CD14-positive monocyte (primary cell): ENCODE measurements around the gene RBMS3. TPM values are rescaled to one million over a fixed set of nuclear protein-coding genes. Genes with fewer than 3 reads are reported as not detected.

Experiments used
- DNase-seq, 3 donors: peaks; one replicate each; pipeline ENCODE4 v3.0.0-alpha.2; 2011 to 2022
- H2AFZ ChIP-seq: 2 replicates; pipeline ENCODE4 v1.6.0; 2012; ENCODE audit warnings: mild to moderate bottlenecking, low read depth, low read length, inconsistent platforms; ENCODE audit not compliant: insufficient read depth, poor library complexity, severe bottlenecking
- H3K27ac ChIP-seq, 2 donors: 1 replicate in 1 of 2; 2 replicates in 1 of 2; pipeline ENCODE4 v1.5.1; 2012 to 2013; ENCODE audit warnings: low read length in 2 of 2, control low read depth in 1 of 2, inconsistent platforms in 1 of 2, low read depth in 1 of 2, mild to moderate bottlenecking in 1 of 2
- H3K27me3 ChIP-seq, 2 donors: one replicate each; pipeline versions ENCODE4 v1.6.0 to v1.6.1; 2011 to 2013; ENCODE audit warnings: low read length in 2 of 2; ENCODE audit not compliant: control insufficient read depth in 2 of 2, insufficient read depth in 2 of 2
- H3K36me3 ChIP-seq, 2 donors: replicated peaks in 1 of 2; 1 replicate in 1 of 2; 2 replicates in 1 of 2; pipeline versions ENCODE4 v1.5.1 to v1.6.1; 2012 to 2013; ENCODE audit warnings: low read length in 2 of 2, control low read depth in 1 of 2, inconsistent platforms in 1 of 2, mild to moderate bottlenecking in 1 of 2; ENCODE audit not compliant: insufficient read depth in 2 of 2, control insufficient read depth in 1 of 2
- H3K4me1 ChIP-seq, 2 donors: 1 replicate in 1 of 2; 2 replicates in 1 of 2; pipeline versions ENCODE4 v1.5.1 to v1.6.1; 2012 to 2013; ENCODE audit warnings: low read length in 2 of 2, control low read depth in 1 of 2, inconsistent platforms in 1 of 2, mild to moderate bottlenecking in 1 of 2, moderate library complexity in 1 of 2; ENCODE audit not compliant: insufficient read depth in 2 of 2, control insufficient read depth in 1 of 2
- H3K4me2 ChIP-seq: replicated peaks from 2 replicates; pipeline ENCODE3; 2012; ENCODE audit warnings: low read length, moderate library complexity, mild to moderate bottlenecking; ENCODE audit not compliant: poor library complexity, severe bottlenecking; ENCODE audit errors: extremely low read depth
- H3K4me3 ChIP-seq, 3 experiments: fragments of 200-600 bp in 1 of 3; sonication (generic) in 1 of 3; replicated peaks in 1 of 3; 1 replicate in 2 of 3; 2 replicates in 1 of 3; pipeline ENCODE4 v1.5.1; 2011 to 2013; ENCODE audit warnings: low read length in 3 of 3, mild to moderate bottlenecking in 3 of 3, control low read depth in 2 of 3, low read depth in 2 of 3, inconsistent platforms in 1 of 3, moderate library complexity in 1 of 3
- H3K79me2 ChIP-seq: 2 replicates; pipeline ENCODE4 v1.6.0; 2012; ENCODE audit warnings: mild to moderate bottlenecking, control low read depth, inconsistent platforms, low read length, moderate library complexity; ENCODE audit not compliant: insufficient read depth
- H3K9ac ChIP-seq: 2 replicates; pipeline ENCODE4 v1.6.0; 2017; ENCODE audit warnings: low read length, mild to moderate bottlenecking; ENCODE audit not compliant: insufficient read depth, poor library complexity, severe bottlenecking
- H3K9me3 ChIP-seq, 2 donors: replicated peaks in 1 of 2; 1 replicate in 1 of 2; 2 replicates in 1 of 2; pipeline versions ENCODE4 v1.5.1 to v1.6.1; 2012 to 2013; ENCODE audit warnings: low read length in 2 of 2, control low read depth in 1 of 2; ENCODE audit not compliant: control insufficient read depth in 1 of 2, insufficient read depth in 1 of 2
- H4K20me1 ChIP-seq: 2 replicates; pipeline ENCODE4 v1.6.0; 2012; ENCODE audit warnings: mild to moderate bottlenecking, low read length, control low read depth, moderate library complexity; ENCODE audit not compliant: insufficient read depth
- H3K27ac Mint-ChIP-seq, 7 donors: one replicate each; pipeline ENCODE4 v1.8.0; 2020; ENCODE audit warnings: mild to moderate bottlenecking in 7 of 7, mixed read lengths in 7 of 7, moderate library complexity in 6 of 7, inconsistent platforms in 2 of 7
- H3K27me3 Mint-ChIP-seq, 3 donors: one replicate each; pipeline ENCODE4 v1.8.0; 2021 to 2022; ENCODE audit warnings: low read depth in 3 of 3, mild to moderate bottlenecking in 3 of 3, mixed read lengths in 3 of 3, moderate library complexity in 3 of 3, inconsistent platforms in 1 of 3
- H3K36me3 Mint-ChIP-seq, 2 donors: one replicate each; pipeline ENCODE4 v1.8.0; 2020; ENCODE audit warnings: mixed read lengths in 2 of 2, inconsistent platforms in 1 of 2, mild to moderate bottlenecking in 1 of 2
- H3K4me1 Mint-ChIP-seq: one replicate; pipeline ENCODE4 v1.8.0; 2020; ENCODE audit warnings: mild to moderate bottlenecking, mixed read lengths
- H3K4me3 Mint-ChIP-seq, 2 donors: one replicate each; pipeline ENCODE4 v1.8.0; 2020; ENCODE audit warnings: mild to moderate bottlenecking in 2 of 2, mixed read lengths in 2 of 2, moderate library complexity in 1 of 2
- H3K9me3 Mint-ChIP-seq, 7 donors: one replicate each; pipeline ENCODE4 v1.8.0; 2020 to 2022; ENCODE audit warnings: mixed read lengths in 7 of 7, mild to moderate bottlenecking in 6 of 7, moderate library complexity in 6 of 7, inconsistent platforms in 2 of 7
- WGBS: methylation state at CpG from one replicate; pipeline ENCODE4 v1.1.5; 2013; ENCODE audit warnings: missing lambda C conversion rate; ENCODE audit not compliant: insufficient coverage; 5-methylcytosine and 5-hydroxymethylcytosine counted together
- intact Hi-C, 2 donors: fragments of 100-400 bp; cut with micrococcal nuclease; formaldehyde crosslinking; loops; one replicate each; pipeline versions ENCODE4 v1.15.0 to v1.15.1; 2023
- polyA plus RNA-seq, 3 donors: library from polyadenylated mRNA; depleted of rRNA in 1 of 3; unstranded in 2 of 3; stranded (reverse) in 1 of 3; fragments of 300-500 nt in 2 of 3; fragments of >200 nt in 1 of 3; fragmentation: Illumina TruSeq in 2 of 3; gene quantifications; 1 replicate in 2 of 3; 2 replicates in 1 of 3; pipeline ENCODE4 v1.2.3, GENCODE V29; 2012 to 2021
- TF ChIP-seq, protein P1 (sequence below): fragments of 200-600 bp; IDR thresholded peaks from one replicate; pipeline ENCODE4 v1.8.0; 2022; ENCODE audit warnings: antibody characterized with exemption, mild to moderate bottlenecking

Gene RBMS3
- polyA plus RNA-seq, 3 donors, result not detected

DNA sequence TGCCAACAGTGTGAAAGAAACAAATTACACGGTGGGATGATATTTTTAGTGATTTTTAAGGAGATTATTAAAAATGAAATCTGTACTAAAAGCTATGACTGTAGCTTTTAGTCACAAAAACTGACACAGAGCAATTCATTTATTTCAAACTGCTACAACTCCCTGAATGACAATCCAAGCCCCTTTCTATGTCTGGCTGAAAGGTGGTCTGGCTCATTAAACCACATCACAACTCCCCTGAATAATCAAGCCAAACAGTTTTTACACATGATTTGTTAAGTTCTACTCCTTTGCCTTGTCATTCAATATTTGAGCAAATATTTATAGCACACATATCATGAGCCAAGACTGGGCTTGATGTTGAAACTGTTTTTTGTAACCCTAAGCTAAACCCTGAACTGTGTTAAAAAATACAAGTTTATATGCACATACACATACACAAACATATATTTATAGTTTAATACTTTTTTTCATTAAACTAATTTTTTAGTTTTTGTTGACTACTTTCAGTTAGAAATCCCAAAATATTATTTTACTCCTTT, 125.5 kb downstream of the RBMS3 start:
- no peaks in the 10 kb centered on the region for H3K27me3 Mint-ChIP-seq
- no peaks in the 10 kb centered on the region for H3K4me1 ChIP-seq
- no peak overlapping the region for H3K4me3 Mint-ChIP-seq
- DNase-seq, result no peak
- no peak overlapping the region for H3K27ac Mint-ChIP-seq
- no peaks in the 10 kb centered on the region for H3K9me3 ChIP-seq
- no peak overlapping the region for H3K4me3 ChIP-seq
- no peaks in the 10 kb centered on the region for H3K27me3 ChIP-seq
- TF ChIP-seq, protein P1, sequence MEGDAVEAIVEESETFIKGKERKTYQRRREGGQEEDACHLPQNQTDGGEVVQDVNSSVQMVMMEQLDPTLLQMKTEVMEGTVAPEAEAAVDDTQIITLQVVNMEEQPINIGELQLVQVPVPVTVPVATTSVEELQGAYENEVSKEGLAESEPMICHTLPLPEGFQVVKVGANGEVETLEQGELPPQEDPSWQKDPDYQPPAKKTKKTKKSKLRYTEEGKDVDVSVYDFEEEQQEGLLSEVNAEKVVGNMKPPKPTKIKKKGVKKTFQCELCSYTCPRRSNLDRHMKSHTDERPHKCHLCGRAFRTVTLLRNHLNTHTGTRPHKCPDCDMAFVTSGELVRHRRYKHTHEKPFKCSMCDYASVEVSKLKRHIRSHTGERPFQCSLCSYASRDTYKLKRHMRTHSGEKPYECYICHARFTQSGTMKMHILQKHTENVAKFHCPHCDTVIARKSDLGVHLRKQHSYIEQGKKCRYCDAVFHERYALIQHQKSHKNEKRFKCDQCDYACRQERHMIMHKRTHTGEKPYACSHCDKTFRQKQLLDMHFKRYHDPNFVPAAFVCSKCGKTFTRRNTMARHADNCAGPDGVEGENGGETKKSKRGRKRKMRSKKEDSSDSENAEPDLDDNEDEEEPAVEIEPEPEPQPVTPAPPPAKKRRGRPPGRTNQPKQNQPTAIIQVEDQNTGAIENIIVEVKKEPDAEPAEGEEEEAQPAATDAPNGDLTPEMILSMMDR, result no peak
- peaks cover 0 to 3% (median 0%) of the 10 kb centered on the region in 7 donors for H3K9me3 Mint-ChIP-seq
- no peaks in the 10 kb centered on the region for H3K36me3 ChIP-seq
- no peaks in the 10 kb centered on the region for H3K36me3 Mint-ChIP-seq
- H3K79me2 ChIP-seq, result no peaks in the 10 kb centered on the region
- intact Hi-C loops, result no loop called here
- H3K27ac ChIP-seq, result no peak overlapping the region
- WGBS, result no CpG with 5 or more reads among the region's 1 CpG
- no peak overlapping the region for H3K9ac ChIP-seq
- no peak overlapping the region for H2AFZ ChIP-seq
- no peak overlapping the region for H3K4me2 ChIP-seq
- no peaks in the 10 kb centered on the region for H3K4me1 Mint-ChIP-seq
- no peaks in the 10 kb centered on the region for H4K20me1 ChIP-seq

GRCh38 chr3:29408676-29409075, 127.8 kb downstream of the RBMS3 start:
- H3K27ac Mint-ChIP-seq, result no peak overlapping the region
- TF ChIP-seq, protein P1, result no peak

More at GRCh38 chr3:29408676-29409075, 127.8 kb downstream of the RBMS3 start:
- H3K36me3 ChIP-seq, result no peaks in the 10 kb centered on the region
- no peak overlapping the region for H3K27ac ChIP-seq
- H3K9ac ChIP-seq, result no peak overlapping the region
- DNase-seq, result no peak
- H2AFZ ChIP-seq, result no peak overlapping the region
- Mint-ChIP-seq H3K4me1 (no peaks in the 10 kb centered on the region), H3K27me3 (no peaks in the 10 kb centered on the region), H3K4me3 (no peak overlapping the region), H3K36me3 (no peaks in the 10 kb centered on the region), H3K9me3 (peaks cover 0 to 3% (median 0%) of the 10 kb centered on the region in 7 donors)
- no peaks in the 10 kb centered on the region for H3K79me2 ChIP-seq
- no peak overlapping the region for H3K4me2 ChIP-seq
- H4K20me1 ChIP-seq, result no peaks in the 10 kb centered on the region
- intact Hi-C loops, result no loop called here
- H3K9me3 ChIP-seq, result no peaks in the 10 kb centered on the region
- WGBS, result no CpG with 5 or more reads among the region's 3 CpGs
- H3K4me3 ChIP-seq, result no peak overlapping the region
- H3K27me3 ChIP-seq, result no peaks in the 10 kb centered on the region
- no peaks in the 10 kb centered on the region for H3K4me1 ChIP-seq
